Measurements from ENCODE around the gene BMP2.

Gene BMP2

GRCh38 chr20:6732001-6732447, 35.5 kb upstream of the BMP2 start:
- Histone ChIP-seq H3K27ac (no peak overlapping the region), H3K9me3 (no peaks in the 10 kb centered on the region), H3K4me3 (ENCODE audit: low read depth in 1 of 2, low read length in 1 of 2) (no peak overlapping the region), H3K27me3 (no peaks in the 10 kb centered on the region), H3K4me1 (ENCODE audit: control insufficient read depth in 1 of 2, insufficient read depth in 1 of 2, low read depth in 1 of 2, low read length in 1 of 2) (no peaks in the 10 kb centered on the region), H3K36me3 (no peaks in the 10 kb centered on the region)
- no peak for TF ChIP-seq CTCF (IDR thresholded peaks at IDR 0.05)

- no peak overlapping the region for H3K4me3 ChIP-seq (ENCODE audit: low read depth in 1 of 2, low read length in 1 of 2)
- no peaks in the 10 kb centered on the region for H3K4me1 ChIP-seq (ENCODE audit: control insufficient read depth in 1 of 2, insufficient read depth in 1 of 2, low read depth in 1 of 2, low read length in 1 of 2)
- no peaks in the 10 kb centered on the region for H3K9me3 ChIP-seq
- TF ChIP-seq CTCF (IDR thresholded peaks at IDR 0.05) = no peak
- H3K27ac ChIP-seq = no peak overlapping the region
- no peaks in the 10 kb centered on the region for H3K36me3 ChIP-seq
- no peaks in the 10 kb centered on the region for H3K27me3 ChIP-seq
These were observed 34.6 kb upstream of the BMP2 start for GRCh38 chr20:6732851-6733250.

GRCh38 chr20:6733965-6734364, 33.5 kb upstream of the BMP2 start:
- no peak for TF ChIP-seq CTCF (IDR thresholded peaks at IDR 0.05)
- Histone ChIP-seq H3K9me3 (no peaks in the 10 kb centered on the region), H3K4me3 (ENCODE audit: low read depth in 1 of 2, low read length in 1 of 2) (no peak overlapping the region), H3K27me3 (no peaks in the 10 kb centered on the region), H3K36me3 (no peaks in the 10 kb centered on the region), H3K27ac (no peak overlapping the region), H3K4me1 (ENCODE audit: control insufficient read depth in 1 of 2, insufficient read depth in 1 of 2, low read depth in 1 of 2, low read length in 1 of 2) (no peaks in the 10 kb centered on the region)

GRCh38 chr20:6735942-6736845, 31.3 kb upstream of the BMP2 start:
- Histone ChIP-seq H3K4me3 (ENCODE audit: low read depth in 1 of 2, low read length in 1 of 2) (no peak overlapping the region), H3K4me1 (ENCODE audit: control insufficient read depth in 1 of 2, insufficient read depth in 1 of 2, low read depth in 1 of 2, low read length in 1 of 2) (no peaks in the 10 kb centered on the region), H3K27ac (no peak overlapping the region), H3K9me3 (no peaks in the 10 kb centered on the region), H3K36me3 (no peaks in the 10 kb centered on the region), H3K27me3 (peaks cover 13% of the 10 kb centered on the region)
- TF ChIP-seq CTCF (IDR thresholded peaks at IDR 0.05) = no peak

- no peaks in the 10 kb centered on the region for H3K9me3 ChIP-seq
- H3K36me3 ChIP-seq = no peaks in the 10 kb centered on the region
- no peak overlapping the region for H3K27ac ChIP-seq
- TF ChIP-seq CTCF (IDR thresholded peaks at IDR 0.05) = no peak
- H3K4me3 ChIP-seq (ENCODE audit: low read depth in 1 of 2, low read length in 1 of 2) = no peak overlapping the region
- no peaks in the 10 kb centered on the region for H3K4me1 ChIP-seq (ENCODE audit: control insufficient read depth in 1 of 2, insufficient read depth in 1 of 2, low read depth in 1 of 2, low read length in 1 of 2)
- H3K27me3 ChIP-seq = peaks cover 14% of the 10 kb centered on the region
These were observed 28.1 kb upstream of the BMP2 start for GRCh38 chr20:6739406-6739805.
